Heart left ventricle (tissue), 13 donors: ENCODE measurements around the gene SNRPA.

ENCODE experiments used
- CTCF ChIP-seq, 12 donors: fragments of 200-600 bp; sonication (generic) in 4 of 12; IDR thresholded peaks; one replicate each; pipeline versions ENCODE4 v1.5.0 to v1.8.0; 2018 to 2022; ENCODE audit warnings: antibody characterized with exemption in 12 of 12, mild to moderate bottlenecking in 5 of 12
- POLR2A ChIP-seq, 2 donors: fragments of 450-650 bp; IDR thresholded peaks; one replicate each; pipeline ENCODE4 v1.6.1; 2017; ENCODE audit warnings: antibody characterized with exemption in 2 of 2, mild to moderate bottlenecking in 2 of 2, moderate library complexity in 2 of 2
- donor health status: ischemic (EF 13 %, LVEDD 7.1; RV severe dilation, severe dysfunction).
- donor health status: DM: no; HTN: yes; CAD: no.
- donor health status: DM: no; HTN: no; CAD: no.
- donor health status: ischemic (EF 25% LVEDD 6.9; RV normal size, moderate dysfunction).
- donor health status: ischemic (EF 25% LVEDD 5.7; RV mildly dilated, moderate dysfunction).
- donor health status: ischemic (EF 35%, LVEDD 5.7; RV mildly dilated, moderate dysfunction).
- donor health status: nonischemic (EF 11% LVEDD 7.7; RV severe dilation, severe dysfunction).
- donor health status: DM: yes; HTN: yes; CAD: no.
- donor health status: PGD.
- donor health status: ischemic (EF 29% LVEDD 5.4; RV normal size, mild dysfunction).
- donor health status: nonischemic (EF 23%, LVEDD 6.1; RV moderate dilation, normal function).

DNA sequence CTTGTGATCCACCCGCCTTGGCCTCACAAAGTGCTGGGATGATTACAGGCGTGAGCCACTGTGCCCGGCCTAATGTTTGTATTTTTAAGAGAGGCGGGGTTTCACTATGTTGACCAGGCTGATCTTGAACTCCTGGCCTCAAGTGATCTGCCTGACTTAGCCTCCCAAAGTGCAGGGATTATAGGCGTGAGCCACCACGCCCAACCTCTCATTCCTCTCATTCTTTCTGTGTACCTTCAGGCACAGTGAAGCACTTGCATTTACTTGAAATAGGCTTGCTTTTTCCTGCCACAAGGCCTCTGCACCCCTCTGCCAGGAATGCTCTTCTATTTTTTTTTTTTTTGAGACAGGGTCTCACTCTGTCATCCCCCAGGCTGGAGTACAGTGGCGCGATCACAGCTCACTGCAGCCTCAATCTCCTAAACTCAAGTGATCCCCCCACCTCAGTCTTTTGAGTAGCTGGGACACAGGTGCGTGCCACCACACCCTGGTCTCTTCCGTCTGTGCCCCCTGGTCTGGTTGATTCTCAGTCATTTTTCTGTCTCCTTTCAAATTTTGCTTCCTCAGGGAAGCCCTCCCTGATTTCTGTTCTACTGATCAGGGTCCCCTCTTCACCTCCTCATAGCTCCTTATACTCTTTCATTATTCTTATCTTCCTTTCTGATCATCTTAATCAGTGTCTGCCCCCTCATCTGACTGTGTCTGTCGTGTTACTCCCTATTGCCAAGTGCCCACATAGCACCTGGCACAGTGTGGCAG lies 15.8 kb upstream of the SNRPA start:
- TF ChIP-seq CTCF (IDR thresholded peaks at IDR 0.05) (no peak), POLR2A (IDR thresholded peaks at IDR 0.05) (no peak)
